ENCODE results near the gene LPAR5. TPM values are rescaled to one million over a fixed set of nuclear protein-coding genes. Genes with fewer than 3 reads are reported as not detected.

The LPAR5 gene
- total RNA-seq, 1 donor from 2014 or later = not detected

DNA sequence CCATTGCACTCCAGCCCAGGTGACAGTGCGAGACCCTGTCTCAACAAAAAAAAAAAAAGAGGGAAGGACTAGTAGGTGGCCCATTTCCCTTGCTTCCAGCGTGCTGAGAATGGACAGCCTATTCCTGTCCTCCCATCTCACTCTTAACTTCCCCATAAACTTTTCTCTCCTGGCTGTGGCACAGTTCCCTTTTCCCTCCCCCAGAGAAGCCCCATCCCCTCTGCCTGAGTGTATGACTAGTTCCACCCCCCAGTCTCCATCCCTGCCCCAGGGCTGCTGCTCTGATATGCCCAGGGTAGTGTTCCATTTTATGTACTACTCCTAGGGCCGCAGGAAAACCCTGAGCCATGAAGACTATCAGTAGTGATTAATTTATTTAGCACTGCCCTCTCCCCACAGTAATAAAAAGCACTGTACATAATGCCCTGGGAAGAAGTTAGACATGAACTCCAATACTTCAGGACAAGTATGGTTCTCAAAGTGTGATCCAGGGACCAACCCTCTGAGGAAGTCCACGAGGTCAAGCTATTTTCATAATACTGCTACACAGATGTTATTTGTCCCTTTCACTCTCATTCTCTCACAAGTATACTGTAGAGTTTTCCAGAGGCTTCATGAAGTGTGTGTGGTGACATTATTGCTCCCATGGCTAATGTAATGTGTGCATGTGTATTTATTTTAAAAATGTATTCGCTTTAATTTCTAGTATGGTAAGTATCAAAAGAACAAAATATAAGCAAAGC, 17.1 kb downstream of the LPAR5 start:
- no peak overlapping the region for H3K27ac Mint-ChIP-seq
- TF ChIP-seq, protein P1, sequence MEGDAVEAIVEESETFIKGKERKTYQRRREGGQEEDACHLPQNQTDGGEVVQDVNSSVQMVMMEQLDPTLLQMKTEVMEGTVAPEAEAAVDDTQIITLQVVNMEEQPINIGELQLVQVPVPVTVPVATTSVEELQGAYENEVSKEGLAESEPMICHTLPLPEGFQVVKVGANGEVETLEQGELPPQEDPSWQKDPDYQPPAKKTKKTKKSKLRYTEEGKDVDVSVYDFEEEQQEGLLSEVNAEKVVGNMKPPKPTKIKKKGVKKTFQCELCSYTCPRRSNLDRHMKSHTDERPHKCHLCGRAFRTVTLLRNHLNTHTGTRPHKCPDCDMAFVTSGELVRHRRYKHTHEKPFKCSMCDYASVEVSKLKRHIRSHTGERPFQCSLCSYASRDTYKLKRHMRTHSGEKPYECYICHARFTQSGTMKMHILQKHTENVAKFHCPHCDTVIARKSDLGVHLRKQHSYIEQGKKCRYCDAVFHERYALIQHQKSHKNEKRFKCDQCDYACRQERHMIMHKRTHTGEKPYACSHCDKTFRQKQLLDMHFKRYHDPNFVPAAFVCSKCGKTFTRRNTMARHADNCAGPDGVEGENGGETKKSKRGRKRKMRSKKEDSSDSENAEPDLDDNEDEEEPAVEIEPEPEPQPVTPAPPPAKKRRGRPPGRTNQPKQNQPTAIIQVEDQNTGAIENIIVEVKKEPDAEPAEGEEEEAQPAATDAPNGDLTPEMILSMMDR (IDR thresholded peaks at IDR 0.05; ENCODE audit: unreplicated experiment) = no peak

GRCh38 chr12:6615802-6616201, 20.0 kb downstream of the LPAR5 start:
- Mint-ChIP-seq H3K9me3 (ENCODE audit: low read depth) (no peaks in the 10 kb centered on the region), H3K4me3 (ENCODE audit: low read depth) (no peak overlapping the region), H3K27me3 (peaks cover 24% of the 10 kb centered on the region), H3K4me1 (ENCODE audit: low read depth) (peaks cover 26% of the 10 kb centered on the region), H3K27ac (no peak overlapping the region), H3K36me3 (ENCODE audit: insufficient read depth) (no peaks in the 10 kb centered on the region)
- TF ChIP-seq, protein P1 (IDR thresholded peaks at IDR 0.05; ENCODE audit: unreplicated experiment) = no peak
- DNase-seq (ENCODE audit: low spot score, unreplicated experiment) = no peak

More for the DNA sequence above, 17.1 kb downstream of the LPAR5 start:
- DNase-seq (ENCODE audit: low spot score, unreplicated experiment) = no peak
- H3K4me3 Mint-ChIP-seq (ENCODE audit: low read depth) = no peak overlapping the region
- H3K9me3 Mint-ChIP-seq (ENCODE audit: low read depth) = no peaks in the 10 kb centered on the region
- no peaks in the 10 kb centered on the region for H3K36me3 Mint-ChIP-seq (ENCODE audit: insufficient read depth)
- peaks cover 10% of the 10 kb centered on the region for H3K4me1 Mint-ChIP-seq (ENCODE audit: low read depth)
- H3K27me3 Mint-ChIP-seq = peaks cover 30% of the 10 kb centered on the region

GRCh38 chr12:6614513-6615172, 21.1 kb downstream of the LPAR5 start:
- Mint-ChIP-seq H3K4me3 (ENCODE audit: low read depth) (no peak overlapping the region), H3K27ac (peak overlapping the region; percentile 91), H3K4me1 (ENCODE audit: low read depth) (peaks cover 24% of the 10 kb centered on the region), H3K36me3 (ENCODE audit: insufficient read depth) (no peaks in the 10 kb centered on the region), H3K27me3 (peaks cover 12% of the 10 kb centered on the region), H3K9me3 (ENCODE audit: low read depth) (no peaks in the 10 kb centered on the region)
- TF ChIP-seq, protein P1 (IDR thresholded peaks at IDR 0.05; ENCODE audit: unreplicated experiment) = peak; percentile 25
- DNase-seq (ENCODE audit: low spot score, unreplicated experiment) = no peak

DNA sequence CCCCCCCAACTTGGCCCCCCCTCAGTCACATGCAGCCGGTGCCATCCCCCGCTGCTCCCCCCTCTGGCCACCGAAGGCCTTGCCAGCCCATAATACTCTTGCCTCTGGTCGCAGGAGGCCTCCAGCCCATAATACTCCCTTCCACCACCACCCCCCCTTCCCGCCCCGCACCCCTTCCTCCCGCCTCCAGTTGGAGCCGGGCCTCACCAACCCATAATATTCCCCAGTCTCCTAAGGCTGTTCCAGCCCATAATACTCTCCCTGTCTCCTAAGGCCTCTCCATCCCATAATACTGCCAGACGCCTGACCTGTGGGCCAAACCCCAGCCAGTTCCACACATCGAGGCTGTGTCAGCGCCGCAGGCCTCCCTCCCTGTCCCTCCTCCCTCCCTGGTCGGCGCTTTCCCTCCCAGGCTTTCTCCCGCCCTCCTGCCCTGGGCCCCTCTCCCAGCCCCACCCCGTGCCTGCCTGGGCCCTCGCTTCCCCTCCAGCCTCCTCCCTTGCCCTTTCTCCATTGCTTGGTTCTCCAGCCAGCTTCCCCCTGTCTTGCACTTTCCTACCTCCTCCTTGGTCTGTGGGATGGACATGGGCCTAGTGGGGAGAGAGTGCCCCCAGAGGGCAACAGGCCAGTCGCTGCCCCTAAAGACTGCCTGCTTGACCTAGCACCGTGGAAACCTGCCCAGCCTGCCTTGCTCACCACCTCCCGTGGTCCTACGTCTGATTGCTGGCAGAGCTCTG, 21.8 kb downstream of the LPAR5 start:
- no peaks in the 10 kb centered on the region for H3K36me3 Mint-ChIP-seq (ENCODE audit: insufficient read depth)
- peak; percentile 88 for DNase-seq (ENCODE audit: low spot score, unreplicated experiment)
- H3K27ac Mint-ChIP-seq = peak overlapping the region; percentile 91
- peaks cover 24% of the 10 kb centered on the region for H3K4me1 Mint-ChIP-seq (ENCODE audit: low read depth)
- H3K27me3 Mint-ChIP-seq = peaks cover 5% of the 10 kb centered on the region
- H3K9me3 Mint-ChIP-seq (ENCODE audit: low read depth) = no peaks in the 10 kb centered on the region
- TF ChIP-seq, protein P1 (IDR thresholded peaks at IDR 0.05; ENCODE audit: unreplicated experiment) = peak; percentile 51
- peak overlapping the region; percentile 46 for H3K4me3 Mint-ChIP-seq (ENCODE audit: low read depth)

All from progenitor cell of endocrine pancreas (in vitro differentiated cells).